ENCODE data around the gene HIRA.

DNA sequence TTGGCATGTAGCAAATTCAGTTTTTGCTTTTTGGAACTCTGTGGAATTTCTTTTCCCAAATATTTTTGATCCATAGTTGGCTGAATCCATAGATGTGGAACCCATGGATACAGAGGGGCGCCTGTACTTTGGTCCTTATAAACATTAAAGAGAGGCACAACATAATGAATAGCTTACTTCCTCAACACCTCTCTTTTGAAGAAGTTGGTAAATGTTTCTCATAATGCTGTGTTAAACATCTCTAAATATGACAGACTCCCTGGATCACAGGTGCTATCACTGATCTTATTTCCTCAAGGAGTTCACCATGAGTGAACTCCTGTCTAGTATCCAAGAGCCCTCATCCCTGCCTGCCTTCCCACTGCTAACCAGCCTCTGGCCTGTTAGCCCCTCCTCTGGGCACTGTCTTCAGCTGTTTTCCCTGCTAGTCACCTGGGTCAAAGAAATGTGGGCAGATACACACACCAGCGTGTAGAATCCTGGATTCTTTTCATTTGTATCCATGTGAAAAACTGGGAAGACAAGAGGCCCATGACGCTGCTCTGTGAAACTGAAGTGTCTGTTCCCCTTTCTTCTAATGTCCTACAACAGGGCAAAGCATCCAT lies 63.7 kb downstream of the HIRA start:
- TF ChIP-seq EZH2 (IDR thresholded peaks at IDR 0.05; ENCODE audit: borderline replicate concordance, low read length) (no peak), CTCF (conservative IDR thresholded peaks at IDR 0.05 in 1 of 2, IDR thresholded peaks at IDR 0.05 in 1 of 2; ENCODE audit: extremely low read depth in 1 of 2, insufficient read depth in 1 of 2, low read depth in 1 of 2, low read length in 2 of 2) (no peak)
